Endothelial cell of umbilical vein (primary cell): ENCODE results near the gene EPHB6.

Source experiments
- EZH2 ChIP-seq: IDR thresholded peaks from 2 replicates; pipeline ENCODE4 v1.6.1; 2012; ENCODE audit warnings: borderline replicate concordance, low read depth, mild to moderate bottlenecking, moderate library complexity, low read length, inconsistent platforms; ENCODE audit not compliant: severe bottlenecking
- FOS ChIP-seq: IDR thresholded peaks from 2 replicates; pipeline ENCODE4 v1.6.1; 2011; ENCODE audit warnings: mild to moderate bottlenecking, low read length, moderate library complexity, borderline replicate concordance; ENCODE audit not compliant: insufficient read depth
- POLR2A ChIP-seq: IDR thresholded peaks from 2 replicates; pipeline ENCODE4 v1.6.1; 2012; ENCODE audit warnings: low read depth, mild to moderate bottlenecking, control low read depth, low read length
- POLR2AphosphoS5 ChIP-seq: IDR thresholded peaks from 2 replicates; pipeline ENCODE4 v1.6.1; 2012; ENCODE audit warnings: low read depth, mild to moderate bottlenecking, control low read depth, low read length, moderate library complexity; ENCODE audit not compliant: insufficient read depth
- TF ChIP-seq, protein P1 (sequence below), 2 donors: IDR thresholded peaks; 1 replicate in 1 of 2; 2 replicates in 1 of 2; pipeline ENCODE4 v1.5.1; 2011; ENCODE audit warnings: low read length in 2 of 2, mild to moderate bottlenecking in 2 of 2, moderate library complexity in 2 of 2, control low read depth in 1 of 2, inconsistent platforms in 1 of 2, low read depth in 1 of 2; ENCODE audit not compliant: insufficient read depth in 1 of 2; ENCODE audit errors: extremely low read depth in 1 of 2

DNA sequence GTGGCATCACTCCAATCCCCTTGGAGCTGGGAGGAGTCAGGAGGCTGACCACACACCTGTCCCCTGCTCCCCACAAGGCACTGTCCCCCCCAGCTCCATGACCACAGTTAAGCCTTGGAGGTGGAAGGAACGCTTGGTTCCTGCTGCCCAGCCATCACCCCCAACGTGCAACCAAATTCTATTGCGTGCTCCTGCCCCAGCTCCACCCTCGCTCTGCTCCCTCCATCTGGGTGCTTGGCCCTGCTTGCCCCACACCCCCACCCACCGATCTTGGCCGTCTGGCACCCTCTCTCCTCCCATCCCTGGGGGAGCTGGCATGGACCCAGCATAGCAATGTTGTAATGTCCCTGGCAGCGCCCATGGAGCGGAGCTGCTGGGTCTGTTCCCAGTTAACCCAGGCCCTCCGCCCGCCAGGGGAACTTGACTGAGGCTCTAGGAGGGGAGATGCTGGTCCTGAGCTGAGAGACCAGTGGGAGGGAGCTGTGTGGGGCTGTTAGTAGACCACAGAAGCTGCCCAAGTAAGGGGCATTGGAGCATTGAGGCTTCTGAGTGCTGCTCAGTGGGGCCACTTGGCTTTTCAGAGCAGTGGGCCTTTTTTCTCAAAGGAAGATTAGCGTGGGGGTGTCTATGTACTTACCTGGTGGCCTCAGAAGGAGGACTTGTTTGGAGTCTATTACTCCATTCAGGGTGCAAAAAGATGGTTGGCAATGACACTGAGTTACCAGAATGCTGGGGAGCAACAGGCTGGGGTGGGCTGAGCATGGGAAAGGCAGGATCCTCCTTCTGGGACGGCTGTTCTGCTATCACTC, 1.1 kb downstream of the EPHB6 start:
- TF ChIP-seq POLR2A (no peak), POLR2AphosphoS5 (no peak), EZH2 (no peak), FOS (no peak)
- TF ChIP-seq, protein P1, sequence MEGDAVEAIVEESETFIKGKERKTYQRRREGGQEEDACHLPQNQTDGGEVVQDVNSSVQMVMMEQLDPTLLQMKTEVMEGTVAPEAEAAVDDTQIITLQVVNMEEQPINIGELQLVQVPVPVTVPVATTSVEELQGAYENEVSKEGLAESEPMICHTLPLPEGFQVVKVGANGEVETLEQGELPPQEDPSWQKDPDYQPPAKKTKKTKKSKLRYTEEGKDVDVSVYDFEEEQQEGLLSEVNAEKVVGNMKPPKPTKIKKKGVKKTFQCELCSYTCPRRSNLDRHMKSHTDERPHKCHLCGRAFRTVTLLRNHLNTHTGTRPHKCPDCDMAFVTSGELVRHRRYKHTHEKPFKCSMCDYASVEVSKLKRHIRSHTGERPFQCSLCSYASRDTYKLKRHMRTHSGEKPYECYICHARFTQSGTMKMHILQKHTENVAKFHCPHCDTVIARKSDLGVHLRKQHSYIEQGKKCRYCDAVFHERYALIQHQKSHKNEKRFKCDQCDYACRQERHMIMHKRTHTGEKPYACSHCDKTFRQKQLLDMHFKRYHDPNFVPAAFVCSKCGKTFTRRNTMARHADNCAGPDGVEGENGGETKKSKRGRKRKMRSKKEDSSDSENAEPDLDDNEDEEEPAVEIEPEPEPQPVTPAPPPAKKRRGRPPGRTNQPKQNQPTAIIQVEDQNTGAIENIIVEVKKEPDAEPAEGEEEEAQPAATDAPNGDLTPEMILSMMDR (IDR thresholded peaks at IDR 0.05; ENCODE audit: extremely low read depth in 1 of 2, insufficient read depth in 1 of 2, low read depth in 1 of 2, low read length in 2 of 2) = no peak
